Stimulated activated CD4-positive, alpha-beta T cell treated with anti-CD3 and anti-CD28 coated beads, Interleukin-2, amount 100 ng/mL, for 4 hours (primary cell): ENCODE measurements around the gene NDUFB10.

ENCODE experiments used
- DNase-seq: peaks from one replicate; pipeline ENCODE4 v3.0.0-alpha.2; 2020; ENCODE audit warnings: low read depth

Gene NDUFB10

GRCh38 chr16:1971796-1972489 is 12.6 kb downstream of the NDUFB10 start, which contains the start of gene TBL3:
TSS of gene TBL3 (plus strand) at chr16:1972053. CDS start at chr16:1972165, 112 bp downstream.
- peak; percentile 92 for DNase-seq

- DNase-seq: no peak
These were observed 13.1 kb downstream of the NDUFB10 start for GRCh38 chr16:1972490-1972877.

GRCh38 chr16:1973461-1974156 is 14.3 kb downstream of the NDUFB10 start:
- DNase-seq: no peak

- DNase-seq: no peak
These were observed 15.1 kb downstream of the NDUFB10 start for GRCh38 chr16:1974157-1975070.

GRCh38 chr16:1975432-1976215 is 16.3 kb downstream of the NDUFB10 start:
- DNase-seq: no peak

GRCh38 chr16:1976216-1976520 is 16.8 kb downstream of the NDUFB10 start:
- DNase-seq: no peak

- DNase-seq: no peak
These were observed 17.9 kb downstream of the NDUFB10 start for GRCh38 chr16:1976951-1977874.

- DNase-seq: no peak
These were observed 18.5 kb downstream of the NDUFB10 start for GRCh38 chr16:1977875-1978268.

GRCh38 chr16:1978476-1979120 is 19.3 kb downstream of the NDUFB10 start:
- no peak for DNase-seq

GRCh38 chr16:1979271-1980029 is 20.1 kb downstream of the NDUFB10 start:
- DNase-seq: peak; percentile 56

- DNase-seq: no peak
These were observed 20.9 kb downstream of the NDUFB10 start for GRCh38 chr16:1980030-1980769.

- DNase-seq: no peak
These were observed 21.4 kb downstream of the NDUFB10 start for GRCh38 chr16:1980770-1981087.

GRCh38 chr16:1981398-1981836 is 22.1 kb downstream of the NDUFB10 start, which contains the start of gene NOXO1:
TSS of gene NOXO1 (minus strand) at chr16:1981469. CDS start at chr16:1981179, 290 bp downstream.
- DNase-seq: no peak

- no peak for DNase-seq
These were observed 22.7 kb downstream of the NDUFB10 start for GRCh38 chr16:1982013-1982433.

- DNase-seq: no peak
These were observed 23.7 kb downstream of the NDUFB10 start for GRCh38 chr16:1982991-1983543.

- DNase-seq: no peak
These were observed 24.4 kb downstream of the NDUFB10 start, which contains the start of gene GFER for GRCh38 chr16:1983544-1984346. TSS of gene GFER (plus strand) at chr16:1984193. CDS start at chr16:1984219, 26 bp downstream.
